Psoas muscle (tissue), 8 donors: Measurements from ENCODE around the gene CYSRT1. TPM values are rescaled to one million over a fixed set of nuclear protein-coding genes. Genes with fewer than 3 reads are reported as not detected.
A peak's percentile ranks its signal among the peaks of the same experiment; 100 is the strongest.

ENCODE experiments used
- ATAC-seq, 4 donors: fragments of 200-7000 bp; cut with Tn5 transposase; one replicate each; pipeline ENCODE4 v1.9.1; 2020; ENCODE audit warnings: moderate library complexity in 3 of 4, mild to moderate bottlenecking in 2 of 4
- DNase-seq, 2 donors: peaks; one replicate each; pipeline ENCODE4 v3.0.0-alpha.2; 2020
- H3K27ac ChIP-seq: fragments of 200-600 bp; one replicate; pipeline ENCODE4 v1.8.0; 2022
- H3K27me3 ChIP-seq, 3 donors: fragments of 200-600 bp in 1 of 3; one replicate each; pipeline versions ENCODE4 v1.6.1 to v1.8.0; 2013 to 2022; ENCODE audit warnings: low read length in 2 of 3, mild to moderate bottlenecking in 2 of 3, moderate library complexity in 1 of 3; ENCODE audit not compliant: insufficient read depth in 3 of 3
- H3K36me3 ChIP-seq, 2 donors: fragments of 200-600 bp in 1 of 2; one replicate each; pipeline versions ENCODE4 v1.6.1 to v1.8.0; 2013 to 2022; ENCODE audit warnings: low read depth in 1 of 2, mild to moderate bottlenecking in 1 of 2, moderate library complexity in 1 of 2; ENCODE audit not compliant: insufficient read depth in 1 of 2
- H3K4me1 ChIP-seq: fragments of 200-600 bp; one replicate; pipeline ENCODE4 v1.8.0; 2022
- H3K4me3 ChIP-seq: fragments of 200-600 bp; one replicate; pipeline ENCODE4 v1.8.0; 2022; ENCODE audit warnings: mild to moderate bottlenecking
- H3K9me3 ChIP-seq: fragments of 200-600 bp; one replicate; pipeline ENCODE4 v1.8.0; 2022
- CTCF ChIP-seq: fragments of 200-600 bp; IDR thresholded peaks from one replicate; pipeline ENCODE4 v1.8.0; 2022; ENCODE audit warnings: antibody characterized with exemption
- WGBS, 3 donors: extraction: QIAGEN DNeasy Blood & Tissue Kit; methylation state at CpG; one replicate each; pipeline versions ENCODE4 v1.1.6 to v1.1.7; 2013; 5-methylcytosine and 5-hydroxymethylcytosine counted together
- intact Hi-C, 2 donors: fragments of 100-400 bp; cut with DNase I; formaldehyde crosslinking; loops; one replicate each; pipeline versions ENCODE4 v1.11.0 to v1.14.2; 2022
- polyA plus RNA-seq, 3 donors: library from polyadenylated mRNA; stranded (reverse); fragments of 200-250 nt; gene quantifications; one replicate each; pipeline ENCODE4 v1.2.3, GENCODE V29; 2013
- total RNA-seq, 4 donors: library from RNA; stranded (reverse); fragmentation: NEBNext Ultra II Directional in 2 of 4; extraction: Animal tissue kit (Norgen Biotek cat#: 25700) in 2 of 4; gene quantifications; one replicate each; pipeline versions ENCODE4 v1.2.1 to v1.2.4, GENCODE V29; 2021 to 2023
- donor health status: healthy with polysubstance abuse.
- donor health status: DM: no; HTN: no; CAD: no; lungs with moderate emphysema.
- donor health status: Bipolar disorder and iron deficiency.
- donor health status: healthy.
- donor health status: DM: yes; HTN: yes; CAD: no.
- donor health status: DM: no; HTN: no; CAD: no.
- donor health status: DM: no; HTN: no; CAD: no.
- donor health status: DM: yes; HTN: yes; CAD: no.

The CYSRT1 gene
- total and polyA plus RNA-seq, 7 donors = 0.08 to 1.1 (median 0.25) TPM; not detected in 1

GRCh38 chr9:137198051-137198901 is 26.7 kb upstream of the CYSRT1 start:
- intact Hi-C loops = no loop called here
- H3K4me3 ChIP-seq = peak overlapping the region; percentile 90
- peaks cover 56% of the 10 kb centered on the region for H3K4me1 ChIP-seq
- no peaks in the 10 kb centered on the region for H3K27me3 ChIP-seq
- H3K9me3 ChIP-seq = no peaks in the 10 kb centered on the region
- WGBS, 3 donors = 63 to 66% (median 65%) methylated on average over 19 of the region's 19 CpGs
- H3K27ac ChIP-seq = no peak overlapping the region
- DNase-seq = no peak
- ATAC-seq = no peak
- TF ChIP-seq CTCF = no peak
- no peaks in the 10 kb centered on the region for H3K36me3 ChIP-seq

GRCh38 chr9:137198902-137199283 is 26.1 kb upstream of the CYSRT1 start:
- Histone ChIP-seq H3K27me3 (no peaks in the 10 kb centered on the region), H3K27ac (no peak overlapping the region), H3K4me1 (peaks cover 62% of the 10 kb centered on the region), H3K36me3 (no peaks in the 10 kb centered on the region), H3K4me3 (peak overlapping the region; percentile 90), H3K9me3 (no peaks in the 10 kb centered on the region)
- TF ChIP-seq CTCF = no peak
- intact Hi-C loops = no loop called here
- ATAC-seq (no peak), DNase-seq (no peak)
- 70 to 77% (median 71%) methylated on average over 11 of the region's 11 CpGs for WGBS, 3 donors

- Histone ChIP-seq H3K27ac (peak overlapping the region; percentile 23), H3K9me3 (no peaks in the 10 kb centered on the region), H3K36me3 (no peaks in the 10 kb centered on the region), H3K27me3 (no peaks in the 10 kb centered on the region), H3K4me3 (peak overlapping the region; percentile 90), H3K4me1 (peaks cover 62% of the 10 kb centered on the region)
- DNase-seq (no peak), ATAC-seq (no peak)
- 13 to 19% (median 13%) methylated on average over 37 to 51 of the region's 51 CpGs for WGBS, 3 donors
- intact Hi-C loops = no loop called here
- TF ChIP-seq CTCF = no peak
Observed at GRCh38 chr9:137199411-137200121, 25.4 kb upstream of the CYSRT1 start.

- peak within 1 kb of the TSS; percentile 90 for H3K4me3 ChIP-seq
- no peaks in the 10 kb centered on the region for H3K36me3 ChIP-seq
- H3K9me3 ChIP-seq = no peaks in the 10 kb centered on the region
- peak within 1 kb of the TSS; percentile 86 for H3K27ac ChIP-seq
- H3K4me1 ChIP-seq = peaks cover 62% of the 10 kb centered on the region
- DNase-seq = peak; percentile 100
- WGBS, 3 donors = 0 to 1% (median 0%) methylated on average over 38 to 117 of the region's 118 CpGs
- intact Hi-C loops = no loop called here
- TF ChIP-seq CTCF = no peak
- ATAC-seq = peak; percentile 97 to 99 (median 98)
- no peaks in the 10 kb centered on the region for H3K27me3 ChIP-seq
Observed at GRCh38 chr9:137200311-137201204, 24.4 kb upstream of the CYSRT1 start, which contains the start of gene TPRN. TPRN (minus strand) TSS chr9:137200741; CDS start chr9:137200711, 30 bp downstream.
